Measurements from ENCODE around the gene PRPF38A. TPM values are rescaled to one million over a fixed set of nuclear protein-coding genes. Genes with fewer than 3 reads are reported as not detected.

Gene PRPF38A
- total RNA-seq, 1 donor, result 6.2 TPM

- no peak overlapping the region for H2AFZ ChIP-seq (ENCODE audit: low read length)
- no peak for DNase-seq (ENCODE audit: insufficient read length, low spot score, missing footprints)
- H3K4me2 ChIP-seq (ENCODE audit: insufficient read depth, low read length), result no peak overlapping the region
- H3K27me3 ChIP-seq (ENCODE audit: insufficient read depth, low read length), result no peaks in the 10 kb centered on the region
- H3K27ac ChIP-seq (ENCODE audit: low read depth, low read length), result no peak overlapping the region
- no peaks in the 10 kb centered on the region for H4K20me1 ChIP-seq (ENCODE audit: insufficient read depth, low read length)
- TF ChIP-seq CTCF (IDR thresholded peaks at IDR 0.05; ENCODE audit: extremely low read depth, low read depth, low read length), result no peak
- H3K79me2 ChIP-seq (ENCODE audit: insufficient read depth, low read length), result no peaks in the 10 kb centered on the region
- peaks cover 29% of the 10 kb centered on the region for H3K36me3 ChIP-seq (ENCODE audit: insufficient read depth, low read length)
- no peak overlapping the region for H3K4me3 ChIP-seq (ENCODE audit: insufficient read depth, low read length)
- no peaks in the 10 kb centered on the region for H3K9me3 ChIP-seq (ENCODE audit: low read depth, low read length)
- peaks cover 28% of the 10 kb centered on the region for H3K4me1 ChIP-seq (ENCODE audit: insufficient read depth, low read length)
Measured at GRCh38 chr1:52423055-52423454, 18.7 kb downstream of the PRPF38A start.

- Histone ChIP-seq H3K36me3 (ENCODE audit: insufficient read depth, low read length) (peaks cover 22% of the 10 kb centered on the region), H3K79me2 (ENCODE audit: insufficient read depth, low read length) (no peaks in the 10 kb centered on the region), H4K20me1 (ENCODE audit: insufficient read depth, low read length) (no peaks in the 10 kb centered on the region), H3K27ac (ENCODE audit: low read depth, low read length) (no peak overlapping the region), H3K4me1 (ENCODE audit: insufficient read depth, low read length) (peaks cover 28% of the 10 kb centered on the region), H2AFZ (ENCODE audit: low read length) (no peak overlapping the region), H3K27me3 (ENCODE audit: insufficient read depth, low read length) (no peaks in the 10 kb centered on the region), H3K4me3 (ENCODE audit: insufficient read depth, low read length) (no peak overlapping the region), H3K4me2 (ENCODE audit: insufficient read depth, low read length) (no peak overlapping the region), H3K9me3 (ENCODE audit: low read depth, low read length) (no peaks in the 10 kb centered on the region)
- DNase-seq (ENCODE audit: insufficient read length, low spot score, missing footprints), result no peak
- TF ChIP-seq CTCF (IDR thresholded peaks at IDR 0.05; ENCODE audit: extremely low read depth, low read depth, low read length), result no peak
Measured at GRCh38 chr1:52423771-52424170, 19.4 kb downstream of the PRPF38A start.

GRCh38 chr1:52424231-52424636 is 19.8 kb downstream of the PRPF38A start:
- no peak overlapping the region for H3K4me2 ChIP-seq (ENCODE audit: insufficient read depth, low read length)

GRCh38 chr1:52424813-52425212 is 20.4 kb downstream of the PRPF38A start:
- no peak overlapping the region for H2AFZ ChIP-seq (ENCODE audit: low read length)
- H3K4me1 ChIP-seq (ENCODE audit: insufficient read depth, low read length), result peaks cover 28% of the 10 kb centered on the region
- H3K27me3 ChIP-seq (ENCODE audit: insufficient read depth, low read length), result no peaks in the 10 kb centered on the region
- H3K4me3 ChIP-seq (ENCODE audit: insufficient read depth, low read length), result no peak overlapping the region
- no peak for DNase-seq (ENCODE audit: insufficient read length, low spot score, missing footprints)
- H3K79me2 ChIP-seq (ENCODE audit: insufficient read depth, low read length), result no peaks in the 10 kb centered on the region
- H3K36me3 ChIP-seq (ENCODE audit: insufficient read depth, low read length), result peaks cover 14% of the 10 kb centered on the region
- no peak for TF ChIP-seq CTCF (IDR thresholded peaks at IDR 0.05; ENCODE audit: extremely low read depth, low read depth, low read length)
- H3K9me3 ChIP-seq (ENCODE audit: low read depth, low read length), result no peaks in the 10 kb centered on the region
- no peak overlapping the region for H3K27ac ChIP-seq (ENCODE audit: low read depth, low read length)
- H4K20me1 ChIP-seq (ENCODE audit: insufficient read depth, low read length), result no peaks in the 10 kb centered on the region
- H3K4me2 ChIP-seq (ENCODE audit: insufficient read depth, low read length), result no peak overlapping the region

More at GRCh38 chr1:52424231-52424636, 19.8 kb downstream of the PRPF38A start:
- no peaks in the 10 kb centered on the region for H3K79me2 ChIP-seq (ENCODE audit: insufficient read depth, low read length)
- H3K27ac ChIP-seq (ENCODE audit: low read depth, low read length), result no peak overlapping the region
- no peak overlapping the region for H2AFZ ChIP-seq (ENCODE audit: low read length)
- no peaks in the 10 kb centered on the region for H3K9me3 ChIP-seq (ENCODE audit: low read depth, low read length)
- H3K4me1 ChIP-seq (ENCODE audit: insufficient read depth, low read length), result peaks cover 28% of the 10 kb centered on the region
- no peaks in the 10 kb centered on the region for H4K20me1 ChIP-seq (ENCODE audit: insufficient read depth, low read length)
- no peaks in the 10 kb centered on the region for H3K27me3 ChIP-seq (ENCODE audit: insufficient read depth, low read length)
- TF ChIP-seq CTCF (IDR thresholded peaks at IDR 0.05; ENCODE audit: extremely low read depth, low read depth, low read length), result no peak
- DNase-seq (ENCODE audit: insufficient read length, low spot score, missing footprints), result no peak
- H3K4me3 ChIP-seq (ENCODE audit: insufficient read depth, low read length), result no peak overlapping the region
- peaks cover 19% of the 10 kb centered on the region for H3K36me3 ChIP-seq (ENCODE audit: insufficient read depth, low read length)

All from osteoblast (primary cell).